AG09309 (cell line): ENCODE data around the gene STK11.

Source experiments
- DNase-seq: peaks from one replicate; pipeline ENCODE4 v3.0.0-alpha.2; 2010; ENCODE audit warnings: low read depth
- H3K4me3 ChIP-seq: 2 replicates; pipeline ENCODE4 v1.5.1; 2011; ENCODE audit warnings: mild to moderate bottlenecking, low read depth, low read length, moderate library complexity; ENCODE audit not compliant: control insufficient read depth
- CTCF ChIP-seq: IDR thresholded peaks from 2 replicates; pipeline ENCODE4 v1.5.1; 2011; ENCODE audit warnings: mild to moderate bottlenecking, low read depth, low read length, inconsistent platforms; ENCODE audit not compliant: insufficient read depth, control insufficient read depth; ENCODE audit errors: missing control alignments

STK11 gene

GRCh38 chr19:1251330-1252220 lies 46.0 kb downstream of the STK11 start:
- no peak for TF ChIP-seq CTCF
- peak overlapping the region; percentile 56 for H3K4me3 ChIP-seq
- DNase-seq = no peak

- peak; percentile 87 for DNase-seq
- peak overlapping the region; percentile 56 for H3K4me3 ChIP-seq
- TF ChIP-seq CTCF = no peak
Measured at GRCh38 chr19:1252221-1252820, 46.7 kb downstream of the STK11 start.

GRCh38 chr19:1252821-1253513 lies 47.4 kb downstream of the STK11 start:
- peak; percentile 96 for DNase-seq
- TF ChIP-seq CTCF = peak; percentile 17
- H3K4me3 ChIP-seq = peak overlapping the region; percentile 56

GRCh38 chr19:1253514-1254080 lies 48.0 kb downstream of the STK11 start:
- DNase-seq = no peak
- H3K4me3 ChIP-seq = peak overlapping the region; percentile 56
- TF ChIP-seq CTCF = no peak

- no peak for DNase-seq
- no peak for TF ChIP-seq CTCF
- H3K4me3 ChIP-seq = no peak overlapping the region
Measured at GRCh38 chr19:1254081-1254527, 48.5 kb downstream of the STK11 start.

GRCh38 chr19:1254530-1255185 lies 49.1 kb downstream of the STK11 start:
- TF ChIP-seq CTCF = no peak
- DNase-seq = no peak
- H3K4me3 ChIP-seq = no peak overlapping the region
